PFSK-1 (cell line): ENCODE results near the gene TBR1.

Experiments used
- POLR2AphosphoS5 ChIP-seq: IDR thresholded peaks from 2 replicates; pipeline ENCODE4 v1.6.1; 2012; ENCODE audit warnings: low read depth, mild to moderate bottlenecking, control low read depth, low read length, moderate library complexity
- REST ChIP-seq, 2 experiments: IDR thresholded peaks; 2 replicates each; pipeline versions ENCODE4 v1.6.1 to v1.8.0; 2011 to 2012; ENCODE audit warnings: low read depth in 2 of 2, low read length in 2 of 2, control low read depth in 1 of 2, inconsistent platforms in 1 of 2, mild to moderate bottlenecking in 1 of 2, moderate library complexity in 1 of 2; ENCODE audit not compliant: insufficient read depth in 1 of 2
- TAF1 ChIP-seq: IDR thresholded peaks from 2 replicates; pipeline ENCODE4 v1.6.1; 2012; ENCODE audit warnings: low read length, control low read depth, borderline replicate concordance; ENCODE audit not compliant: insufficient read depth

- TF ChIP-seq REST (IDR thresholded peaks at IDR 0.05; ENCODE audit: insufficient read depth in 1 of 2, low read depth in 2 of 2, low read length in 2 of 2) (no peak), POLR2AphosphoS5 (no peak), TAF1 (no peak)
Measured at GRCh38 chr2:161386228-161386824, 29.8 kb upstream of the TBR1 start.
